HG02981 (cell line): ENCODE results near the gene RAB3IL1.
"Not testable (repeated sequence)": the region's sequence is repeated elsewhere in the genome, so short reads cannot be mapped to it uniquely, and the experiment has no call there.

Source experiments
- ATAC-seq: cut with Tn5 transposase; IDR thresholded peaks from one replicate; pipeline ENCODE4 v1.9.1; 2021; ENCODE audit warnings: mild to moderate bottlenecking, moderate library complexity; ENCODE audit not compliant: unreplicated experiment

Gene RAB3IL1

GRCh38 chr11:61953632-61954031 is 36.3 kb upstream of the RAB3IL1 start:
- ATAC-seq, result not testable (repeated sequence)

DNA sequence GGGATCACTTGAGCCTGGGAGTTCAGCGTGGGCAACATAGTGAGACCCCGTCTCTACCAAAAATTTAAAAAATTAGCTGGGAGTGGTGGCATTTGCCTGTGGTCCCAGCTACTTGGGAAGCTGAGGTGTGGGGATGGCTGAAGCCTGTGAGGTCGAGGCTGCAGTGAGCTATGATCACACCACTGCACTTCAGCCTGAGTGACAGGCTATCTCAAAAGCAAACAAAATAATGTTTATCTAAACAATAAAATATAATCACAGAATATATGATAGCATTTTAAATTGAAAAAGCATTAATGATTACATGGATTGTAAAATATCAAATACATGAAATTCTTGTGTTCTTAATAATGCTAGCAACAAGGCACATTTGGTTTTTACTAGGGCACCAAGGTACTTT is 35.5 kb upstream of the RAB3IL1 start:
- no peak for ATAC-seq

DNA sequence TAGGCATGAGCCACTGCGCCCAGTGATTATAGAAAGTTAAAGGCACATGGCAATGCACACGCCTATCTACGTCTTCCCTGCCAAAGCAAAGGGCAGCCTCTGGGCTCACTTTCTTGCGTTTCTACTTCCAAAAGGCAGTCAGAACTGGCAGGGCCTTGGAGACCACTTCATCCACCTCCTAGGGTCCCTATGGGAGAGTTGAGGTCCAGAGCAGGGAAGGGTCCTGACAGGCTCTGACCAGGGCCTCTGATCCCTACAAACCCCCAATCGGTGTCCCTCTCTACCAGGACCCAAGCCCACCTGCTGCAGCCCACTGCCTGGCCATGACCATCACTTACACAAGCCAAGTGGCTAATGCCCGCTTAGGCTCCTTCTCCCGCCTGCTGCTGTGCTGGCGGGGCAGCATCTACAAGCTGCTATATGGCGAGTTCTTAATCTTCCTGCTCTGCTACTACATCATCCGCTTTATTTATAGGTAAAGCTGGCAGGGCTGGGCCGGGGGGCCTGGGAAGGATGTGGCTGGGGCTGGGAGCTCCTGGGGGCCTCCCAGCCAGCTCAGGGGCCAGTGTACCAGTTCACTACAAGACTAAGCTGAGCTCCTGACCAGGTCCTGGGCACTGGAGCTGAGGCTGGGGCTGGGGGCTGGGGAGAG is 34.2 kb upstream of the RAB3IL1 start:
- no peak for ATAC-seq

DNA sequence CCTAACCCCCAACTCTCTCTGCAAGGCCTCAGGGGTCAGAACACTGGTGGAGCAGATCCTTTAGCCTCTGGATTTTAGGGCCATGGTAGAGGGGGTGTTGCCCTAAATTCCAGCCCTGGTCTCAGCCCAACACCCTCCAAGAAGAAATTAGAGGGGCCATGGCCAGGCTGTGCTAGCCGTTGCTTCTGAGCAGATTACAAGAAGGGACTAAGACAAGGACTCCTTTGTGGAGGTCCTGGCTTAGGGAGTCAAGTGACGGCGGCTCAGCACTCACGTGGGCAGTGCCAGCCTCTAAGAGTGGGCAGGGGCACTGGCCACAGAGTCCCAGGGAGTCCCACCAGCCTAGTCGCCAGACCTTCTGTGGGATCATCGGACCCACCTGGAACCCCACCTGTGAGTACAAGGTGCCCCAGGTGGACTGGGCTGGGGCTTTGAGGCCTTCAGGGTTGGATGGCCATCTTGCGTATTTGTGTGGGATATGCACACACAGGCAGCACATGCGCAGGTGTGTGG is 32.7 kb upstream of the RAB3IL1 start, which contains the start of gene BEST1:
Gene BEST1 (plus strand): TSS at position 317 of the 513 bp plus-strand sequence. CDS start 1,456 bp downstream, outside the sequence.
- ATAC-seq, result no peak

- ATAC-seq, result no peak
Observed at GRCh38 chr11:61949169-61950034, 32.0 kb upstream of the RAB3IL1 start.

- no peak for ATAC-seq
Observed at GRCh38 chr11:61948505-61948904, 31.1 kb upstream of the RAB3IL1 start.

- no peak for ATAC-seq
Observed at GRCh38 chr11:61947486-61948210, 30.3 kb upstream of the RAB3IL1 start.

GRCh38 chr11:61946894-61947293 is 29.5 kb upstream of the RAB3IL1 start:
- no peak for ATAC-seq

GRCh38 chr11:61945191-61945590 is 27.8 kb upstream of the RAB3IL1 start:
- ATAC-seq, result no peak

- ATAC-seq, result no peak
Observed at GRCh38 chr11:61940466-61940865, 23.1 kb upstream of the RAB3IL1 start.

- no peak for ATAC-seq
Observed at GRCh38 chr11:61935861-61936260, 18.5 kb upstream of the RAB3IL1 start.

GRCh38 chr11:61930933-61931332 is 13.6 kb upstream of the RAB3IL1 start:
- no peak for ATAC-seq

DNA sequence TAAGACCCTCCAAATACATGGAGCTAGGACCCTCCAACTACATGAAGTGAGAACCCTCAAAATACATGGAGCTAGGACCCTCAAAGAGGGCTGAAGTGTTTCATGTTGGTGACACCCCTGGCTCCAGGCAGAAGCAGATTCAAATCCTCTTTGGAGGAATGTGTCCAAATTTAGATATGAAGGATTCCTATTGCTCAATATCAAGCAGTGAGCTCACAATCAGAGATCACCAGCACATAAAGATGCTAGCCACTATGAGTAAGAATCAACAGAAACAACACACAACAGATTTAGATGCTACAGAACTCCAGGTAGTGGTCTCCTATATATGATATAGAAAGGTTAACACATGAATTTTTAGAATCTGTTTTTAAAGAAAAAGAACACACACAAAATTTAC is 11.2 kb upstream of the RAB3IL1 start:
- no peak for ATAC-seq

- no peak for ATAC-seq
Observed at GRCh38 chr11:61927501-61927900, 10.1 kb upstream of the RAB3IL1 start.

DNA sequence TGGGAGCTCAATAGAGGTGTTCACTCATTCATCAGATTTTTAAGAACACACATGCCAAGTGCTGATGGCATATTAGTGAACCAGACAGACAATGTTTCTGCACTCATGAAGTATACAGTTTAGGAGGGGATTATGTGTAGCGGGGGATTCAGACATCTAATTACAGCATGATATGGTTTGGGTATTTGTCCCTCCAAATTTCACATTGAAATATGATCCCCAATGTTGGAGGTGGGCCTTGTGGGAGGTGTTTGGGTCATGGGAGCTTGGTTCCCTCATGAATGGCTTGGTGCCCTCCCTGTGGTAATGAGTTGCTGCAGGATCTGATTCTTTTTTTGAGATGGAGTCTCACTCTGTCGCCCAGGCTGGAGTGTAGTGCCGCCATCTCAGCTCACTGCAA is 8.9 kb upstream of the RAB3IL1 start:
- ATAC-seq, result no peak

DNA sequence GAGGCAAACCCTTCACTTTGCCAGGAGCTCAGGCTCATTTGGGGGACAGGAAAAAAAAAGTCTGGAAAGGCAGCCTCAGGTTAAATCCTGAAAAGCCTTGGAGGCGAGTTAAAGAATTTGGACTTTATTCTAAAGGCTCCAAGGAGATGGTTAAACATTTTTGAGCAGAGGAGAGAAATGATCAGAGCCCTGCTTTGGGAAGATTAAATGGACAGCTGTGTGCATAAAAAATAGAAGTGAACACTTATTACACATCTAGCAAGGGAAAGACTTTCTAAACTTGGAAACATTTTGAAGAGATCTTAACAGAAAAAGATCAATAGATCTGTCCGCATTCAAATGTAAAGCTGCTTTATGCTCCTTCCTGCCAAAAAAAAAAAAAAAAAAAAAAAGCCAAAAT is 8.4 kb upstream of the RAB3IL1 start:
- no peak for ATAC-seq

- ATAC-seq, result no peak
Observed at GRCh38 chr11:61924064-61924455, 6.7 kb upstream of the RAB3IL1 start.

GRCh38 chr11:61923166-61924063 is 6.0 kb upstream of the RAB3IL1 start:
- no peak for ATAC-seq

GRCh38 chr11:61922539-61922938 is 5.2 kb upstream of the RAB3IL1 start:
- no peak for ATAC-seq

DNA sequence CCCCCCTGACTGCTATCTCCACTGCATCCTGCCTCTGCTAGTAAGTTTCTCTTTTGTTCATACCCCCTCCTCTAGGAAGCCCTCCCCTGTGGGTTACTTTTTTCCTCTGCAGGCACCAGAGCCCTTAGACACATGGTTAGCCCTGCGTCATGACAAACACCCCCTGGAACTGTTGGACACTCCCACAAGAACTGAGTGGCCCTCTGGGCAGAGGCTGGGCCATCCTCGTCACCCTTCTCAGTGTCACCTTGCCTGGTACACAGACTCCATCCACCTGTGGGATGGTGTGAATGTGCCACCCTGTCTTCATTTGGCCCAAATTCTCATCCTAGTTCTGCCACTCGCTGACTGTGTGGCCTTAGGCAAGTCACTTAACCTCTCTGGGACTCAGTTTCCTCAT is 4.1 kb upstream of the RAB3IL1 start:
- no peak for ATAC-seq
